ENCODE results near the gene SAFB2.

The SAFB2 gene

DNA sequence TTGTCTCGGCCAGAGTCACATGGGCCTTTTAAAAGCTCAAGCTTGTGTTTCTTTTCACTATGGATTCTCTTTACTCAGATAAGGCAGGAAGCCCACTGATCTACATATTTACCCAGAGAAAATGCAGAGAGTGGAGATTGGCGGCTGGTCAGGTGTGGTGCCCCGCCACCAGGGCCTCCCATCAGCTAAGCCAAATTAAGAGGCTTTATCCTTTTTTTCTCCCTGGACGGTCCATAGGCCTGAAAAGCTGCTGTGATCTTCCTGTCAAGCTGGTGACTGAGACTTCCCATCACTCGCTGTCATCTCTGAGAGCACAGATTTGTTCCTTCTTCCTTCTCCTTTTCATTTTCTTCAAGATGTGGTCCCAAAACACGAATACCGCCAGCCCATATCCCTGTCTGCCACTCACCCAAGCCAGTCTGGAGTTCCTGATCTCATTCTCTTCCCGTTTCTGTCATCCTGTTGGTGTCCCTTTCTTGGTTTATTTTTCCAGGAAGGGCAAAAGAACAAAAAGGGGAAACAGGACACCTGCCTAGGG lies 2.2 kb upstream of the SAFB2 start:
- Histone ChIP-seq H3K36me3 (peaks cover 70% of the 10 kb centered on the region), H3K4me1 (0 out of 2 replicates have a peak, but pooled peaks cover 3% of the 10 kb centered on the region)
- TF ChIP-seq, protein P1, sequence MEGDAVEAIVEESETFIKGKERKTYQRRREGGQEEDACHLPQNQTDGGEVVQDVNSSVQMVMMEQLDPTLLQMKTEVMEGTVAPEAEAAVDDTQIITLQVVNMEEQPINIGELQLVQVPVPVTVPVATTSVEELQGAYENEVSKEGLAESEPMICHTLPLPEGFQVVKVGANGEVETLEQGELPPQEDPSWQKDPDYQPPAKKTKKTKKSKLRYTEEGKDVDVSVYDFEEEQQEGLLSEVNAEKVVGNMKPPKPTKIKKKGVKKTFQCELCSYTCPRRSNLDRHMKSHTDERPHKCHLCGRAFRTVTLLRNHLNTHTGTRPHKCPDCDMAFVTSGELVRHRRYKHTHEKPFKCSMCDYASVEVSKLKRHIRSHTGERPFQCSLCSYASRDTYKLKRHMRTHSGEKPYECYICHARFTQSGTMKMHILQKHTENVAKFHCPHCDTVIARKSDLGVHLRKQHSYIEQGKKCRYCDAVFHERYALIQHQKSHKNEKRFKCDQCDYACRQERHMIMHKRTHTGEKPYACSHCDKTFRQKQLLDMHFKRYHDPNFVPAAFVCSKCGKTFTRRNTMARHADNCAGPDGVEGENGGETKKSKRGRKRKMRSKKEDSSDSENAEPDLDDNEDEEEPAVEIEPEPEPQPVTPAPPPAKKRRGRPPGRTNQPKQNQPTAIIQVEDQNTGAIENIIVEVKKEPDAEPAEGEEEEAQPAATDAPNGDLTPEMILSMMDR (IDR thresholded peaks at IDR 0.05; ENCODE audit: low read depth, low read length): no peak

DNA sequence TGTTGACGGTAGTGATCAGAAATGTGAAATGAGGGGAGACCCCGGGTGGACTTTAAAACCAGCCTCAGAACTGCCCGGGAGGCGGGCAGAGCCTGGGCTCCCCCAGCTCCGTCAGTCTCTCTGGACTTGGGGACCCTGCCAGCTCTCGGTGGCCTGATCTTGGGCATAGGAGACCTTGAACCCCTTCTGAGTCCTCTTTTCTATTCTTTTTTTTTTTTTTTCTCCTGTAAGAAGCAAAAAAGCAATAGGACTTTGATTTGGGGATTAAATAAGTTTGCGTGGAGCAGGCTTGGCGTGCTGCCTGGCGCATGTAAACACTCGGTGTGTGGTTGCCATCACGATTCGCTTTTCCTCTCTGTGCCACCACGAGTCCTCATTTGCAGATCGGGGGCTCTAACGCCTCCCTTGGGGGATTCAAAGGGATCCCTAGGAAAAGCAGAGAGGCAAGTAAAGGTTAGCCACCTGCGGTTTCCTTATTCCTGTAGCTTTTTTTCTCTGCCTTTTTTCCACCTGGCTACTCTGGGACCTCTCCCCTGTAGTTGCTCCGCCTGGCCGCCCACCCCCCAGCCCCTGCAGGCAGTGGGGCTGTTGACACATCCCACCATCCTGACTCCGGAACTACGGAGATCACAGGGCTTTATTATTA lies 1.6 kb upstream of the SAFB2 start:
- peaks cover 70% of the 10 kb centered on the region for H3K36me3 ChIP-seq
- no peaks in the 10 kb centered on the region for H3K27me3 ChIP-seq
- TF ChIP-seq, protein P1 (IDR thresholded peaks at IDR 0.05; ENCODE audit: low read depth, low read length): no peak
- peak; percentile 21 for DNase-seq
- H3K4me1 ChIP-seq: 0 out of 2 replicates have a peak, but pooled peaks cover 3% of the 10 kb centered on the region
- H3K4me3 ChIP-seq (ENCODE audit: low read depth, low read length): peak overlapping the region; percentile 100
- H3K9me3 ChIP-seq: no peaks in the 10 kb centered on the region

More for the DNA sequence above, 2.2 kb upstream of the SAFB2 start:
- DNase-seq: no peak
- H3K9me3 ChIP-seq: no peaks in the 10 kb centered on the region
- peak overlapping the region; percentile 100 for H3K4me3 ChIP-seq (ENCODE audit: low read depth, low read length)
- no peaks in the 10 kb centered on the region for H3K27me3 ChIP-seq

DNA sequence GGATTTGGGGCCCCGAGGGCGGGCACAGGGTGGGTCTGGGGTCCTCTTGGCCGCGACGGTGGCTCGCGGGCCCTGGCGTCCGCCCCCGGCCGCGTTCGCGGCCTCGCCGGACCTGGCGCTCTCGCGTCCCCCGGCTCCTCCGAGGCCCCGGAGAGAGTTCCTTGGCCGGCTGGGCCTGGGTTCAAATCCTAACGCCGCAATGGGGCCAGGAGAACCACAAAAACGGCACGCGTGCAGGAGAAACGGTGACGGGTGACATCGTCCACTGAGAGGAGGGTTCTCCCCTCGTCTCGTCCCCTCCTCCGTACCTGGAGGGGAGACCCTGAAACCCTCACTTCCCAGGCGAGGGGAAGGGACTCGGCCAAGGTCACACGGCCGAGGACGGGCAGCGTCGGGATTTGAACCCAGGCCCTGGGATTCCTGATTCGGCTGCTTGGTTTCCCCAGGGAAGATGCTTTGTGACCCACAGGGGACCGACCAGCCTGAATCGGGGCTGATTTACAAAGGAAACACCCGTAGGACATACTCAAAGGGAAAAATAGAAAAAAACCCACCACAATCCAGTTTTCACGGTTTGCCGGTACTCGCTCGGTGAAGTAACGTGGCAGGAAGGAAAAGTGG lies 931 bp upstream of the SAFB2 start:
- TF ChIP-seq, protein P1 (IDR thresholded peaks at IDR 0.05; ENCODE audit: low read depth, low read length): no peak
- 0 out of 2 replicates have a peak, but pooled peaks cover 3% of the 10 kb centered on the region for H3K4me1 ChIP-seq
- no peaks in the 10 kb centered on the region for H3K9me3 ChIP-seq
- peaks cover 70% of the 10 kb centered on the region for H3K36me3 ChIP-seq
- H3K27me3 ChIP-seq: no peaks in the 10 kb centered on the region
- H3K4me3 ChIP-seq (ENCODE audit: low read depth, low read length): peak overlapping the region; percentile 100
- no peak for DNase-seq

DNA sequence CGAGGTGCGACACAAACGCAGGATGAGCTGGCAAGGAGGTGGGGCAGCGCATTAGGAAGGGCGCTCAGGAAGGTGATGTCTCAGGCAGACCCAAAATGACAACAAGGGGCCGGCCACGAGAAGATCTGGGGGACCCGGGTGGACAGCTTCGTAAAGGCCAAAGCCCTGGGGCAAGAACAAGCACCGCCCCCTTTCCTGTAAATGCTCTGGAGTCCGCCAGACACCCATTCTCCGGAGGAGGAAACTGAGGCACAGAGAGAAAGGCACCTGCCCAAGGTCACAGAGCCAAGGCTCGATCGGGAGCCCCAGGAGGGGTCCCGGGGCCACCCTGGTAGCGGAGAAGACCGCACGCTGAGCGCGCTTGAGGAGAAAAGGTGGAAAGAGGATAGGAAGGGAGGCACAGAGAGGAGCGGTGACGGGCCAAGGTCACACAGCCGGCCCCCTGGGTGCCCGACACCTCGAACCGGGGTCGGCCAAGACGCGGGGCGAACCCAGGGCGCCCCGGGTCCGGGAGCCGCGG lies 571 bp downstream of the SAFB2 start:
- TF ChIP-seq, protein P1 (IDR thresholded peaks at IDR 0.05; ENCODE audit: low read depth, low read length): no peak
- H3K27me3 ChIP-seq: no peaks in the 10 kb centered on the region
- DNase-seq: peak; percentile 36
- peak overlapping the region; percentile 100 for H3K4me3 ChIP-seq (ENCODE audit: low read depth, low read length)
- H3K4me1 ChIP-seq: 0 out of 2 replicates have a peak, but pooled peaks cover 3% of the 10 kb centered on the region
- peaks cover 67% of the 10 kb centered on the region for H3K36me3 ChIP-seq
- no peaks in the 10 kb centered on the region for H3K9me3 ChIP-seq

DNA sequence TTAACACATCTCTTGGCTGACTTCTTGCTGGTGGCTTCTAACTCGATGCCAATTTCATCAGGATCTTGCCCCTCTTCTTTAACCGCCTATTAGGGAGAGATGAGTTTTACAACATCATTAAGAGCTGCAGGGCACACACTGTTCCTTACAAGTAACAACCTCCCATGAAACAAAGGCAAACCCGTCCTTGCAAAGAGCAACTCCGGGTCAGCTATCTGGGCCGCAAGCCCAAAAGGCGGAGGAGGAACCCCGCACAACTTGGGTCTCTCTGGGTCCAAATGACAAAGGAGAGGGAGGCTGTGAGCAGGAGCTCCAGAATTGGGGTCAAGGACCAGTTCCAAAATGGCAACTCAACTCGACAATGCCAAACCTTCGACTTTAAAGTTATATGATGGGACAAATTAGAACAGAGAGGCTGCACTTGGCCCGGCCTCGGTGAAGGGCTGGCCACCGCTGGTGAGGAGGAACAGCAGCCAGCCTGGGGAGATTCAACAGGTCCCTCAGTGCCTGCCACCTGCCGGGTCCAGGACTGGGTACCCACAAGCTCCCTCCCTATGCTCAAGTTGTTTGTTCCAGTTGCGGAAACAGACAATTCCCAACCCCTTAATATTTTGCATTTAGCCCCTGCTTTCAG lies 1.1 kb downstream of the SAFB2 start:
- H3K36me3 ChIP-seq: peaks cover 65% of the 10 kb centered on the region
- no peaks in the 10 kb centered on the region for H3K27me3 ChIP-seq
- TF ChIP-seq, protein P1 (IDR thresholded peaks at IDR 0.05; ENCODE audit: low read depth, low read length): no peak
- DNase-seq: no peak
- H3K4me3 ChIP-seq (ENCODE audit: low read depth, low read length): peak overlapping the region; percentile 100
- 0 out of 2 replicates have a peak, but pooled peaks cover 3% of the 10 kb centered on the region for H3K4me1 ChIP-seq
- H3K9me3 ChIP-seq: no peaks in the 10 kb centered on the region
